ENCODE measurements around the gene ERVW-1.
"Not testable (repeated sequence)": the region's sequence is repeated elsewhere in the genome, so short reads cannot be mapped to it uniquely, and the experiment has no call there.

The ERVW-1 gene

GRCh38 chr7:92466682-92467081, 11.1 kb downstream of the ERVW-1 start:
- no peak for DNase-seq

GRCh38 chr7:92464515-92464914, 13.2 kb downstream of the ERVW-1 start:
- DNase-seq, result no peak

GRCh38 chr7:92462560-92462959, 15.2 kb downstream of the ERVW-1 start:
- DNase-seq, result no peak

DNA sequence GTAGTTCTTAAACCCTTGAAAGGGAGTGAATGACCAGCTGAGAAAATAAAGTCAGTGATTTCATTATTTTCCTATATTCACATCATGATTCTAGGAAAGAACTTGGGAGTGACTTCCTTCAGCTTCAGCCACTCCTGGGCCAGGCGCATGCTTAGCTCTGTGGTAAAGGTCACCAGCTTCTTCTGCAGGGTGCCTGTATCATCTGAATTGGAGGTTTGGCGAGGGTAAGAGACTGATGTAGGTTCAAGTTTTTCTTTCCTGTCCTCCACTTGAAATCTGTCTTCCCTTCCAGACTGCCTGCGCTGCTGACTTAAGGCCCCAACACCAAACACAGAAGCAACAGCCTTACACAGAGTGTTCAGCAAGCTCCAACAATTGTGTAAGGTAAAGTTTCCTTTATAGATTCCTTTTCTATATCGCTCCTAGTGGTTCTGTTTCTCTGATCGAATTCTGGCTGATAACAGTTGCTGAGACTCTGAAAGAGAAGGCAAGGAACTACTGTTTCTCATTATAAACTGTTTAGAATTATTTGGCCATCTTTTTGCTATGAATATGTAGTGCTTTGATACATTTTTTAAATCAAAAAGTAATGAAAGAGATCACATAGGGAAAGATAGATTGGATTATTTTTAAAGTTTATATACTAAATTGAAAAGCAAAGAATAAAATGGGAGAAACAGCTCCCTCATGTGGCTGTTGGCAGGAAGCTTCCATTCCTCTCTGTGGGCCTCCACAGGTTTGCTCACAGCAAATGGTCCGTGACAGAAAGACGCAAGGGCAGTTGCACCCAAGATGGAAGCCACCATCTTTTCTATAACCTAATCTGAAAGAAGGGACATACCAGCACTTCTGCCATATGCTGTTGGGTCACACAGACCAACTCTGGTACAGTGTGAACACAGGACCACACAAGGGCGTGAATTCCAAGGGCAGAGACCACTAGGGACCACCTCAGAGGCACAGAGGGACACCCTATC, 16.4 kb downstream of the ERVW-1 start:
- DNase-seq, result peak; percentile 87

DNA sequence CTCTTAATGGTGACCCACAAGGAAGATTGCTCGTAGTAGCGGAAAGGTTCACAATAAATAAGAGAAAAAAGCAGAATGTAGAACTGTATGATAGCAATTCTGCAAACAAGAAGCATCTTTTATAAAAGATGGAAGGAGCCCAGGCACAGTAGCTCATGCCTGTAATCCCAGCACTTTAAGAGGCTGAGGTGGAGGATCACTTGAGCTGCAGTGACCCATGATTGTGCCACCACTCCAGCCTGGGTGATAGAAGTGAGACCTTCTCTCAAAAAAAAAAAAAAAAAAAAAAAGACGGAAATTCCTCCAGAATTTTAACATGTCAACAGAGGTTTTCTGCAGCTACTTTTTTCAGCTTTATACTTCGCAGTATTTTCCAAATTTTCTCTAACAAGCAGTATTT, 17.2 kb downstream of the ERVW-1 start:
- no peak for DNase-seq

- no peak for DNase-seq
Observed at GRCh38 chr7:92460109-92460508, 17.6 kb downstream of the ERVW-1 start.

DNA sequence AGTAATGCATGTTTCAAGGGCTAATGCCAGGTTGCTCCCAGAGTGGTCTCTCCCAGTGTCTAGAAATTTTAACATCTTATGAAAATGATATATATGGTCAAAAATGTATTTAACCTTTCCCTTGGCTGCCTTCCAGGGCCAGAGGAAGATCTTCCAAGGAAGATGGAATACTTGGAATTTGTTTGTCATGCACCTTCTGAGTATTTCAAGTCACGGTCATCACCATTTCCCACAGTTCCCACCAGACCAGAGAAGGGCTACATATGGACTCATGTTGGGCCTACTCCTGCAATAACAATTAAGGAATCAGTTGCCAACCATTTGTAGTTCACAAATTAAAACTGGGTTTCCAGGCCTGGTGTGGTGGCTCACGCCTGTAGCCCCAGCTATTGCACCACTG, 21.5 kb downstream of the ERVW-1 start:
- no peak for DNase-seq

GRCh38 chr7:92451645-92452044, 26.1 kb downstream of the ERVW-1 start:
- DNase-seq, result no peak

- DNase-seq, result peak; percentile 82
Observed at GRCh38 chr7:92448205-92448747, 29.5 kb downstream of the ERVW-1 start.

- peak; percentile 97 for DNase-seq
Observed at GRCh38 chr7:92447345-92448204, 30.2 kb downstream of the ERVW-1 start, which contains the start of gene GATAD1. Gene GATAD1, plus strand, starts transcription at chr7:92447482. Its CDS starts 248 bp downstream, at chr7:92447730.

- DNase-seq, result no peak
Observed at GRCh38 chr7:92446869-92447344, 30.8 kb downstream of the ERVW-1 start.

- not testable (repeated sequence) for DNase-seq
Observed at GRCh38 chr7:92442720-92443119, 35.0 kb downstream of the ERVW-1 start.

DNA sequence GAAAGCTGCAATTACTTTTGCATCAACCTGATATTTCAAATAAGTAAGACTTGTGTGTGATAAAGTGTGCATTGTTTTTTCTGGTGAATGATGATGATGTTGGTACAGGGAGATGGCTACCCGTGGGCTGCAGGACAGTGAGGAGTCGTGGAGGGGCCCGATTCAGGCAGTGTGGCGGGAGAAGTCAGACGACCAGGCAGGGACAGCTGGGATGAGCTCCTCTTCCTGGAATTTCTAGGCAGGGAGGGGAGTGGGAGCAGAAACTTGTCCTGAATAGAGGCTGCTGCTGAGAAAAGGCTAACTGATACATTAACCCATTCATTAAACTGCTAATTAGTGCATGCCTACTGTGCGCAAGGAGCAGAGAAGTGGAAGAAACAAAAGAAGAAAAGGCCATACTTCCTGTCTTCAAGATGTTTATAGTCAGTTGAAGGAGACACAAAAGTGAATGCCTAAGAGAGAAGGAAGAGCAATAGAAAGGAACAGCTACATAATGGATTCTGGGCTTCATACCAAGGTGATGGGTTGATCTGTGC, 39.7 kb downstream of the ERVW-1 start:
- DNase-seq, result no peak

DNA sequence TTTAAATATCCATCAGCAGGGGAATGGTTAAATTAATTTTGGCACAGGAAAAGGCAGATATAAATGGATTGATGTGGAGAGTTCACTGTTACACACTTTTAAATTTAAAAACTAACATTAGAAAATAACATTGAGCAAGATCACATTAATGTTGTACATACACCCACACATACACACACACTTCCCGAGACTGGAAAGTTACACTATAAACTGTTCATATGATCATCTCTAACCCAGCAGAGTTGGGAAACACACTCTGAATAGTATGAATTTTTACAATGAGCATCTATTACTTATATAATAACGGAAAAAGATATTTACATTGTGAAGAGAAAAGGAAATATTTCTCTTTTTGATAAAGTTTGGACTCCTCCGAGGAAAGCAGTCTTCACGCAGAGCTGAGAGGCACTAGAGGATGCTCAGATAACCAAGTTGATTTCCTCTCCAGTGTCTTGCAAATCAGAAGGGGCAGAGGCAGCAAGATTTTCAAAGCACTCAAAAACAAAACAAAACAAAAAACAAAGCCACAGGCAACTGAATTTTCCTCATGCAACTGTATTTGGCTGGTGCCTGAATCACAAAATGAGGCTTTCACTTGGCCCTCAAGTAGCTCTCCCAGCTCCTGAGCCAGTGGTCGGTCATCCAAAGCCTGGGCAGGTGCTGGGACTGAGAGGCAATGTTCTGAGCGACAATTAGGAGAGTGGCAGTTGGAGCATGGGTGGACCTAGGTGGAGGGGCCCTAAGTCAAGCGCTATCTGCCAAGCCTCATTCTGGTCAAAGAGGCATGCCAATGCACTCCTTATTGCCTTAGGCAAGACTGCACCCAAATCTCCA, 40.9 kb downstream of the ERVW-1 start:
- no peak for DNase-seq

- DNase-seq, result no peak
Observed at GRCh38 chr7:92435542-92435941, 42.2 kb downstream of the ERVW-1 start.

- no peak for DNase-seq
Observed at GRCh38 chr7:92433019-92433418, 44.7 kb downstream of the ERVW-1 start.

DNA sequence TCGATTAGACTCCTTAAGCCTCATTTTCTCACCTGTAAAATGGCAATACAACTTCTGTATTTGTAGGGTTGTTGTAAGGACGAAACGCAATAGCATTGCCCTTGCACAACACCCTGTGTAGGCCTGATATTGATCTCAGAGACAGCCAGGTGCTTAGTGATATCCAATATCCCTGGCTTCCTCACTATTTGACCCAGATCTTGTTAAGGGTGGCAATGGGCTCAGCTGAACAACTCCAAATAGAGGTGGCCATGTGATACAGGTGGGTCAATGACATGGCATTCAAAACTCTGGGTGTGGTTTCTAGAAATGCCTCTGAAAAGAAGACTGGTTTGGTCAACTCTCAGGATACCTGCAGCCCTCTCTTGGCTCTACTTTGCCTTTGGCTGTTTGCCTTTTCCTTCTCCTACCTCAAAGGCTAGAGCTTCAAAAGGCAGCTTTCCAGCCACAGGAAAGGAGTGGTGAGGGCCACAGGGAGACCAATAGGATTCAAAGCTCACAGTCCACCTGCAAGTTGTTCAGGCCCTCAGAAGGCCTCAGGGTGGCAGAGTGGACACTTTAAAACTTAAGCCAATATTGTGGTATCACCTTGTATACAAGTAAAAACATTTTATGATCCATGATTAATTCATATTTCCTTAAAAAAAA, 45.3 kb downstream of the ERVW-1 start:
- DNase-seq, result no peak

DNA sequence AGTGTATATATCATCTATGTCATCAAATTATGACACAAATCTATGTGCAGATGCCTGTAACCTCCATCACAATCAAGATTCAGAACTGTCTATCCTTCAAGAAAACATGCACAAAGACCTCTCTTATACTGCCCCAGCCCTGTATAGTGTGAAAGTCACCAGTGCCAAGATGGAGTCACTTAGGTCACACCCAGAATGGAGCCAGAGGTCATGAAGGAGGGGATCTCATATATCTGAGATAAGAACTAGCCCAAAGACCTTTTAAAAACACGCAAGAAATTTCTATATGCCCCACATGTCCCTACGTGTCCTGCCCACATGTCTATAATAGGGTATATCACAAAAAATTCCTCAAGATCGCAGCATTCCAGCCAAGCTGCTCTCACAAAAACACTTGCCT, 50.6 kb downstream of the ERVW-1 start:
- no peak for DNase-seq

DNA sequence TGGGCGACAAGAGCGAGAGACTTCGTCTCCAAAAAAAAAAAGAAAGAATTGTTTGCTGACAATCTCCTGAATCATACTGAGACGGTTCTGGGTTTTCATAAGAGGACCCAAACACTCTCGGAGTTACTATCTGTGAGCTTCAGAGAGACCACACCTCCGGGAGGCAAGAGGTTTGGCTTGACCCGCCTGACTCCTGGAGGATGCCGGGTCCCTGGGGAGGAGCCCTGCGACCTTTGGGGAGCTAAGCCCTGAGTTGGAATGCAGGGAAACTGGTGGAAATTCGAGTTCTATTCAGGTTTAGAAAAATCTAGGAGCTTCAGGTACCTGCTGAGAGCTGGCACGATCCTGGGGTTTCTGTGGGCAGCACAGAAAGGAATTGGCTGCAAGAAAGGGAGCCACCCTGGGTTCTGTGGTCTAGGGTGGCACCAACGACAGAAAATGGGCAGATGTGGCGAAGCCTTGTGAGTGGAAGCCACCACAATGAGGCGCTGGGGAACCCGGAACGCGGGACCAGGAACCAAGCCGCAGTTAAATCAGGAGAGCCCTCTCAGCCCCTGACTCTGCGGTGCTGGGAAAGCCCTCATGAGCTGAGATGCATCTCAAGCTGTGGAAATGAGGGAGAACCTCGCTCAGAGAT, 52.3 kb downstream of the ERVW-1 start:
- no peak for DNase-seq

- DNase-seq, result peak; percentile 31
Observed at GRCh38 chr7:92423710-92424131, 54.0 kb downstream of the ERVW-1 start.

GRCh38 chr7:92422926-92423325, 54.8 kb downstream of the ERVW-1 start:
- DNase-seq, result no peak
